ENCODE data around the gene FAF1.

FAF1 gene

DNA sequence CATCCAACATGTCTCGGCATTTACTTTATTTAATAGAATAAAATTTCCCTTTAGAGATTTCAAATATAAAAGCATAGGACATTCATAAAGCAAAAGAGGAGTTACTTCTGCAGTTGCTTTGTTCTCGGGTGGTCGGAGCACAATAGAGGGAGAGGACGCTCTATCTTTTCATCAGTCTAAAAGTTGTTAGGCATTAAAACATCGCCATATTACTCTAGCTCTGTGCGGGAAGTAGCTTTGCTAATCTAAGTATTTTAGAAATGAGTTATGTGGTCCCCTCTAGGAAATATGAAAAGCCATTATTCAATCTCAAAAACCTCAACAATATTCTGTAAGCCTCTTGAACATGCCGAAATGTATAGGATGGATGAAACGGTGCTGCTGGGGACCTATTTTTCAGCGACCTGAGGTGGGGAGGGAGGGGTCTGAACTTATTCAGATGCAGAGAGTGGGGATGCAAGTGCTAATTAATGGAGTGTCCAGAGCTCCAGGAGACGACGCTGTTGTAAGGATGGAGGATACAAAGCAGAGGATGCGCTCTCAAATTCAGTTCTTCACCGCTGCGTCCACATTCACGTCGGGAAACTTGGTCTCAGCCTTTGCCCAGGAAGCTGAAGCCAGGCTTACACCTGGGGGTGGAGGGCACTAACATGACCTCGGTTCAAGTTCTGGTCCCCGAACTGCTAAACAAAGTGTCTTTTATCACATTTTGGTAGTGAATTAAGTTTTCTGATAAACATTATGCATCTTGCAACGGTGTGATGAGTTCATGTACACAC is 16.2 kb upstream of the FAF1 start (continued):
- TF ChIP-seq, protein P1, sequence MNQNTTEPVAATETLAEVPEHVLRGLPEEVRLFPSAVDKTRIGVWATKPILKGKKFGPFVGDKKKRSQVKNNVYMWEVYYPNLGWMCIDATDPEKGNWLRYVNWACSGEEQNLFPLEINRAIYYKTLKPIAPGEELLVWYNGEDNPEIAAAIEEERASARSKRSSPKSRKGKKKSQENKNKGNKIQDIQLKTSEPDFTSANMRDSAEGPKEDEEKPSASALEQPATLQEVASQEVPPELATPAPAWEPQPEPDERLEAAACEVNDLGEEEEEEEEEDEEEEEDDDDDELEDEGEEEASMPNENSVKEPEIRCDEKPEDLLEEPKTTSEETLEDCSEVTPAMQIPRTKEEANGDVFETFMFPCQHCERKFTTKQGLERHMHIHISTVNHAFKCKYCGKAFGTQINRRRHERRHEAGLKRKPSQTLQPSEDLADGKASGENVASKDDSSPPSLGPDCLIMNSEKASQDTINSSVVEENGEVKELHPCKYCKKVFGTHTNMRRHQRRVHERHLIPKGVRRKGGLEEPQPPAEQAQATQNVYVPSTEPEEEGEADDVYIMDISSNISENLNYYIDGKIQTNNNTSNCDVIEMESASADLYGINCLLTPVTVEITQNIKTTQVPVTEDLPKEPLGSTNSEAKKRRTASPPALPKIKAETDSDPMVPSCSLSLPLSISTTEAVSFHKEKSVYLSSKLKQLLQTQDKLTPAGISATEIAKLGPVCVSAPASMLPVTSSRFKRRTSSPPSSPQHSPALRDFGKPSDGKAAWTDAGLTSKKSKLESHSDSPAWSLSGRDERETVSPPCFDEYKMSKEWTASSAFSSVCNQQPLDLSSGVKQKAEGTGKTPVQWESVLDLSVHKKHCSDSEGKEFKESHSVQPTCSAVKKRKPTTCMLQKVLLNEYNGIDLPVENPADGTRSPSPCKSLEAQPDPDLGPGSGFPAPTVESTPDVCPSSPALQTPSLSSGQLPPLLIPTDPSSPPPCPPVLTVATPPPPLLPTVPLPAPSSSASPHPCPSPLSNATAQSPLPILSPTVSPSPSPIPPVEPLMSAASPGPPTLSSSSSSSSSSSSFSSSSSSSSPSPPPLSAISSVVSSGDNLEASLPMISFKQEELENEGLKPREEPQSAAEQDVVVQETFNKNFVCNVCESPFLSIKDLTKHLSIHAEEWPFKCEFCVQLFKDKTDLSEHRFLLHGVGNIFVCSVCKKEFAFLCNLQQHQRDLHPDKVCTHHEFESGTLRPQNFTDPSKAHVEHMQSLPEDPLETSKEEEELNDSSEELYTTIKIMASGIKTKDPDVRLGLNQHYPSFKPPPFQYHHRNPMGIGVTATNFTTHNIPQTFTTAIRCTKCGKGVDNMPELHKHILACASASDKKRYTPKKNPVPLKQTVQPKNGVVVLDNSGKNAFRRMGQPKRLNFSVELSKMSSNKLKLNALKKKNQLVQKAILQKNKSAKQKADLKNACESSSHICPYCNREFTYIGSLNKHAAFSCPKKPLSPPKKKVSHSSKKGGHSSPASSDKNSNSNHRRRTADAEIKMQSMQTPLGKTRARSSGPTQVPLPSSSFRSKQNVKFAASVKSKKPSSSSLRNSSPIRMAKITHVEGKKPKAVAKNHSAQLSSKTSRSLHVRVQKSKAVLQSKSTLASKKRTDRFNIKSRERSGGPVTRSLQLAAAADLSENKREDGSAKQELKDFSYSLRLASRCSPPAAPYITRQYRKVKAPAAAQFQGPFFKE (tag by site-specific recombination; IDR thresholded peaks at IDR 0.05; ENCODE audit: borderline replicate concordance), result no peak
- 0 out of 2 replicates have a peak, but pooled peaks have one; percentile 34 for TF ChIP-seq ZXDB (tag by site-specific recombination; IDR thresholded peaks at IDR 0.05)
- TF ChIP-seq, protein P2, sequence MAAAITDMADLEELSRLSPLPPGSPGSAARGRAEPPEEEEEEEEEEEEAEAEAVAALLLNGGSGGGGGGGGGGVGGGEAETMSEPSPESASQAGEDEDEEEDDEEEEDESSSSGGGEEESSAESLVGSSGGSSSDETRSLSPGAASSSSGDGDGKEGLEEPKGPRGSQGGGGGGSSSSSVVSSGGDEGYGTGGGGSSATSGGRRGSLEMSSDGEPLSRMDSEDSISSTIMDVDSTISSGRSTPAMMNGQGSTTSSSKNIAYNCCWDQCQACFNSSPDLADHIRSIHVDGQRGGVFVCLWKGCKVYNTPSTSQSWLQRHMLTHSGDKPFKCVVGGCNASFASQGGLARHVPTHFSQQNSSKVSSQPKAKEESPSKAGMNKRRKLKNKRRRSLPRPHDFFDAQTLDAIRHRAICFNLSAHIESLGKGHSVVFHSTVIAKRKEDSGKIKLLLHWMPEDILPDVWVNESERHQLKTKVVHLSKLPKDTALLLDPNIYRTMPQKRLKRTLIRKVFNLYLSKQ (tag by site-specific recombination; IDR thresholded peaks at IDR 0.05; ENCODE audit: borderline replicate concordance), result no peak
- TF ChIP-seq ZNF19 (tag by site-specific recombination; IDR thresholded peaks at IDR 0.05; ENCODE audit: low read depth), result no peak
- TF ChIP-seq, protein P3, sequence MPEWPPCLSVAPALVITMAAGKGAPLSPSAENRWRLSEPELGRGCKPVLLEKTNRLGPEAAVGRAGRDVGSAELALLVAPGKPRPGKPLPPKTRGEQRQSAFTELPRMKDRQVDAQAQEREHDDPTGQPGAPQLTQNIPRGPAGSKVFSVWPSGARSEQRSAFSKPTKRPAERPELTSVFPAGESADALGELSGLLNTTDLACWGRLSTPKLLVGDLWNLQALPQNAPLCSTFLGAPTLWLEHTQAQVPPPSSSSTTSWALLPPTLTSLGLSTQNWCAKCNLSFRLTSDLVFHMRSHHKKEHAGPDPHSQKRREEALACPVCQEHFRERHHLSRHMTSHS (tag by site-specific recombination; IDR thresholded peaks at IDR 0.05), result no peak
- TF ChIP-seq ZBTB17 (tag by site-specific recombination; IDR thresholded peaks at IDR 0.05), result peak; percentile 88
- no peak for TF ChIP-seq ZNF404 (tag by site-specific recombination; IDR thresholded peaks at IDR 0.05)
- no peak for TF ChIP-seq ZNF707 (tag by site-specific recombination; IDR thresholded peaks at IDR 0.05)
- TF ChIP-seq, protein P4, sequence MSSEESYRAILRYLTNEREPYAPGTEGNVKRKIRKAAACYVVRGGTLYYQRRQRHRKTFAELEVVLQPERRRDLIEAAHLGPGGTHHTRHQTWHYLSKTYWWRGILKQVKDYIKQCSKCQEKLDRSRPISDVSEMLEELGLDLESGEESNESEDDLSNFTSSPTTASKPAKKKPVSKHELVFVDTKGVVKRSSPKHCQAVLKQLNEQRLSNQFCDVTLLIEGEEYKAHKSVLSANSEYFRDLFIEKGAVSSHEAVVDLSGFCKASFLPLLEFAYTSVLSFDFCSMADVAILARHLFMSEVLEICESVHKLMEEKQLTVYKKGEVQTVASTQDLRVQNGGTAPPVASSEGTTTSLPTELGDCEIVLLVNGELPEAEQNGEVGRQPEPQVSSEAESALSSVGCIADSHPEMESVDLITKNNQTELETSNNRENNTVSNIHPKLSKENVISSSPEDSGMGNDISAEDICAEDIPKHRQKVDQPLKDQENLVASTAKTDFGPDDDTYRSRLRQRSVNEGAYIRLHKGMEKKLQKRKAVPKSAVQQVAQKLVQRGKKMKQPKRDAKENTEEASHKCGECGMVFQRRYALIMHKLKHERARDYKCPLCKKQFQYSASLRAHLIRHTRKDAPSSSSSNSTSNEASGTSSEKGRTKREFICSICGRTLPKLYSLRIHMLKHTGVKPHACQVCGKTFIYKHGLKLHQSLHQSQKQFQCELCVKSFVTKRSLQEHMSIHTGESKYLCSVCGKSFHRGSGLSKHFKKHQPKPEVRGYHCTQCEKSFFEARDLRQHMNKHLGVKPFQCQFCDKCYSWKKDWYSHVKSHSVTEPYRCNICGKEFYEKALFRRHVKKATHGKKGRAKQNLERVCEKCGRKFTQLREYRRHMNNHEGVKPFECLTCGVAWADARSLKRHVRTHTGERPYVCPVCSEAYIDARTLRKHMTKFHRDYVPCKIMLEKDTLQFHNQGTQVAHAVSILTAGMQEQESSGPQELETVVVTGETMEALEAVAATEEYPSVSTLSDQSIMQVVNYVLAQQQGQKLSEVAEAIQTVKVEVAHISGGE (tag by site-specific recombination; conservative IDR thresholded peaks at IDR 0.05; ENCODE audit: low read depth), result peak; percentile 54
- no peak for TF ChIP-seq ZNF596 (tag by site-specific recombination; IDR thresholded peaks at IDR 0.05)
- no peak for TF ChIP-seq ZNF169 (tag by site-specific recombination; IDR thresholded peaks at IDR 0.05)
- TF ChIP-seq, protein P5, sequence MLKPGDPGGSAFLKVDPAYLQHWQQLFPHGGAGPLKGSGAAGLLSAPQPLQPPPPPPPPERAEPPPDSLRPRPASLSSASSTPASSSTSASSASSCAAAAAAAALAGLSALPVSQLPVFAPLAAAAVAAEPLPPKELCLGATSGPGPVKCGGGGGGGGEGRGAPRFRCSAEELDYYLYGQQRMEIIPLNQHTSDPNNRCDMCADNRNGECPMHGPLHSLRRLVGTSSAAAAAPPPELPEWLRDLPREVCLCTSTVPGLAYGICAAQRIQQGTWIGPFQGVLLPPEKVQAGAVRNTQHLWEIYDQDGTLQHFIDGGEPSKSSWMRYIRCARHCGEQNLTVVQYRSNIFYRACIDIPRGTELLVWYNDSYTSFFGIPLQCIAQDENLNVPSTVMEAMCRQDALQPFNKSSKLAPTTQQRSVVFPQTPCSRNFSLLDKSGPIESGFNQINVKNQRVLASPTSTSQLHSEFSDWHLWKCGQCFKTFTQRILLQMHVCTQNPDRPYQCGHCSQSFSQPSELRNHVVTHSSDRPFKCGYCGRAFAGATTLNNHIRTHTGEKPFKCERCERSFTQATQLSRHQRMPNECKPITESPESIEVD (tag by site-specific recombination; IDR thresholded peaks at IDR 0.05), result peak; percentile 75
- TF ChIP-seq, protein P6, sequence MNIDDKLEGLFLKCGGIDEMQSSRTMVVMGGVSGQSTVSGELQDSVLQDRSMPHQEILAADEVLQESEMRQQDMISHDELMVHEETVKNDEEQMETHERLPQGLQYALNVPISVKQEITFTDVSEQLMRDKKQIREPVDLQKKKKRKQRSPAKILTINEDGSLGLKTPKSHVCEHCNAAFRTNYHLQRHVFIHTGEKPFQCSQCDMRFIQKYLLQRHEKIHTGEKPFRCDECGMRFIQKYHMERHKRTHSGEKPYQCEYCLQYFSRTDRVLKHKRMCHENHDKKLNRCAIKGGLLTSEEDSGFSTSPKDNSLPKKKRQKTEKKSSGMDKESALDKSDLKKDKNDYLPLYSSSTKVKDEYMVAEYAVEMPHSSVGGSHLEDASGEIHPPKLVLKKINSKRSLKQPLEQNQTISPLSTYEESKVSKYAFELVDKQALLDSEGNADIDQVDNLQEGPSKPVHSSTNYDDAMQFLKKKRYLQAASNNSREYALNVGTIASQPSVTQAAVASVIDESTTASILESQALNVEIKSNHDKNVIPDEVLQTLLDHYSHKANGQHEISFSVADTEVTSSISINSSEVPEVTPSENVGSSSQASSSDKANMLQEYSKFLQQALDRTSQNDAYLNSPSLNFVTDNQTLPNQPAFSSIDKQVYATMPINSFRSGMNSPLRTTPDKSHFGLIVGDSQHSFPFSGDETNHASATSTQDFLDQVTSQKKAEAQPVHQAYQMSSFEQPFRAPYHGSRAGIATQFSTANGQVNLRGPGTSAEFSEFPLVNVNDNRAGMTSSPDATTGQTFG (tag by site-specific recombination; IDR thresholded peaks at IDR 0.05; ENCODE audit: borderline replicate concordance), result no peak
- TF ChIP-seq EGR2 (tag by site-specific recombination; IDR thresholded peaks at IDR 0.05; ENCODE audit: low read depth), result no peak
- no peak for TF ChIP-seq ZNF747 (tag by site-specific recombination; IDR thresholded peaks at IDR 0.05)
- TF ChIP-seq, protein P7, sequence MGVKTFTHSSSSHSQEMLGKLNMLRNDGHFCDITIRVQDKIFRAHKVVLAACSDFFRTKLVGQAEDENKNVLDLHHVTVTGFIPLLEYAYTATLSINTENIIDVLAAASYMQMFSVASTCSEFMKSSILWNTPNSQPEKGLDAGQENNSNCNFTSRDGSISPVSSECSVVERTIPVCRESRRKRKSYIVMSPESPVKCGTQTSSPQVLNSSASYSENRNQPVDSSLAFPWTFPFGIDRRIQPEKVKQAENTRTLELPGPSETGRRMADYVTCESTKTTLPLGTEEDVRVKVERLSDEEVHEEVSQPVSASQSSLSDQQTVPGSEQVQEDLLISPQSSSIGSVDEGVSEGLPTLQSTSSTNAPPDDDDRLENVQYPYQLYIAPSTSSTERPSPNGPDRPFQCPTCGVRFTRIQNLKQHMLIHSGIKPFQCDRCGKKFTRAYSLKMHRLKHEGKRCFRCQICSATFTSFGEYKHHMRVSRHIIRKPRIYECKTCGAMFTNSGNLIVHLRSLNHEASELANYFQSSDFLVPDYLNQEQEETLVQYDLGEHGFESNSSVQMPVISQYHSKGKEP (tag by site-specific recombination; IDR thresholded peaks at IDR 0.05), result no peak
- no peak for TF ChIP-seq KLF10 (tag by site-specific recombination; IDR thresholded peaks at IDR 0.05)
- no peak for TF ChIP-seq SP7 (tag by site-specific recombination; IDR thresholded peaks at IDR 0.05)
- TF ChIP-seq ZNF335 (tag by site-specific recombination; conservative IDR thresholded peaks at IDR 0.05), result no peak
- no peak for TF ChIP-seq ZEB2 (tag by site-specific recombination; IDR thresholded peaks at IDR 0.05)
- no peak for TF ChIP-seq ZFP41 (tag by site-specific recombination; IDR thresholded peaks at IDR 0.05; ENCODE audit: borderline replicate concordance)

Data from HEK293 (cell line).